Esophagus squamous epithelium (tissue), 4 donors: ENCODE data around the gene FRMPD4.

Source experiments
- CTCF ChIP-seq, 6 experiments: fragments of 450-650 bp in 4 of 6; fragments of 200-600 bp in 2 of 6; sonication (generic) in 2 of 6; IDR thresholded peaks; one replicate each; pipeline ENCODE4 v1.5.1; 2016 to 2019; ENCODE audit warnings: antibody characterized with exemption in 6 of 6, mild to moderate bottlenecking in 4 of 6, moderate library complexity in 4 of 6
- POLR2A ChIP-seq, 4 donors: fragments of 450-650 bp; IDR thresholded peaks; one replicate each; pipeline ENCODE4 v1.6.1; 2017; ENCODE audit warnings: antibody characterized with exemption in 4 of 4, mild to moderate bottlenecking in 4 of 4, moderate library complexity in 3 of 4

- TF ChIP-seq CTCF (IDR thresholded peaks at IDR 0.05), result no peak
- TF ChIP-seq POLR2A (IDR thresholded peaks at IDR 0.05), result no peak
Measured at GRCh38 chrX:12315526-12315925, 177.3 kb downstream of the FRMPD4 start.
